PC-3 (cell line): ENCODE data around the gene PPM1L. TPM values are rescaled to one million over a fixed set of nuclear protein-coding genes. Genes with fewer than 3 reads are reported as not detected.

ENCODE experiments used
- ATAC-seq: fragments of 200-7000 bp; cut with Tn5 transposase; 2 replicates; pipeline ENCODE4 v1.9.1; 2020; ENCODE audit warnings: mild to moderate bottlenecking, moderate library complexity
- BruUV-seq: library from RNA; stranded (reverse); fragments of 400-500 nt; replicated peaks from 2 replicates; lab custom pipeline; 2021; lab: Mats Ljungman, UMichigan
- CTCF ChIA-PET: fragments of 300-600 bp; sonication (Branson Sonifier 250); formaldehyde crosslinking; loops from one replicate; lab custom pipeline; 2022; ENCODE audit warnings: antibody characterized with exemption; lab: Charles Lee
- POLR2A ChIA-PET: fragments of 300-600 bp; sonication (Branson Sonifier 250); formaldehyde crosslinking; loops from one replicate; lab custom pipeline; 2022; ENCODE audit warnings: antibody characterized with exemption; ENCODE audit not compliant: unreplicated experiment; lab: Charles Lee
- DNase-seq: peaks from one replicate; pipeline ENCODE4 v3.0.0-alpha.2; 2015
- H2AFZ ChIP-seq: fragments of 300-600 bp; sonication (generic); 2 replicates; pipeline ENCODE4 v1.6.0; 2016; ENCODE audit warnings: antibody characterized with exemption, low read length
- H3F3A ChIP-seq: fragments of 300-600 bp; sonication (generic); one replicate; pipeline ENCODE4 v1.6.0; 2017; ENCODE audit warnings: antibody characterized with exemption, low read length, control low read depth, mild to moderate bottlenecking; ENCODE audit not compliant: unreplicated experiment
- H3K27ac ChIP-seq: fragments of 300-600 bp; sonication (generic); 2 replicates; pipeline ENCODE4 v1.5.1; 2016; ENCODE audit warnings: mild to moderate bottlenecking, low read length
- H3K27me3 ChIP-seq: fragments of 300-600 bp; sonication (generic); 2 replicates; pipeline ENCODE4 v1.6.1; 2016; ENCODE audit warnings: low read length, mixed read lengths
- H3K36me3 ChIP-seq: fragments of 300-600 bp; sonication (generic); 2 replicates; pipeline ENCODE4 v1.6.1; 2016; ENCODE audit warnings: low read depth, mixed run types, low read length, mixed read lengths
- H3K4me1 ChIP-seq: fragments of 300-600 bp; sonication (generic); 2 replicates; pipeline ENCODE4 v1.5.1; 2016; ENCODE audit warnings: low read length; ENCODE audit not compliant: insufficient read depth
- H3K4me2 ChIP-seq: fragments of 300-600 bp; sonication (generic); 2 replicates; pipeline ENCODE4 v1.6.0; 2016; ENCODE audit warnings: low read length
- H3K4me3 ChIP-seq: fragments of 300-600 bp; sonication (generic); 2 replicates; pipeline ENCODE4 v1.5.1; 2016; ENCODE audit warnings: mild to moderate bottlenecking, low read length, mixed read lengths
- H3K79me2 ChIP-seq: fragments of 300-600 bp; sonication (generic); 2 replicates; pipeline ENCODE4 v1.6.1; 2017; ENCODE audit warnings: low read length, mixed read lengths
- H3K9ac ChIP-seq: fragments of 300-600 bp; sonication (generic); 2 replicates; pipeline ENCODE4 v1.6.0; 2016; ENCODE audit warnings: mild to moderate bottlenecking, low read length
- H3K9me2 ChIP-seq: fragments of 300-600 bp; sonication (generic); replicated peaks from 2 replicates; pipeline ENCODE4 v1.6.1; 2016; ENCODE audit warnings: mixed run types, low read length, mixed read lengths
- H3K9me3 ChIP-seq: fragments of 300-600 bp; sonication (generic); 2 replicates; pipeline ENCODE4 v1.6.1; 2016; ENCODE audit warnings: low read length, mixed read lengths
- H4K20me1 ChIP-seq: fragments of 300-600 bp; sonication (generic); 2 replicates; pipeline ENCODE4 v1.6.1; 2016; ENCODE audit warnings: low read length, mixed read lengths
- EZH2 ChIP-seq: fragments of 300-600 bp; sonication (generic); IDR thresholded peaks from one replicate; pipeline ENCODE4 v1.6.1; 2017; ENCODE audit warnings: antibody characterized with exemption, mild to moderate bottlenecking, low read length; ENCODE audit not compliant: unreplicated experiment
- EZH2phosphoT487 ChIP-seq: fragments of 300-600 bp; sonication (generic); IDR thresholded peaks from 2 replicates; pipeline ENCODE4 v1.6.1; 2018; ENCODE audit warnings: mild to moderate bottlenecking, antibody characterized with exemption, low read length, borderline replicate concordance
- intact Hi-C: fragments of 100-400 bp; cut with micrococcal nuclease; formaldehyde crosslinking; loops from 2 replicates; pipeline ENCODE4 v1.9.0; 2023
- total RNA-seq: library from RNA; depleted of rRNA; stranded (reverse); fragments of >200 nt; gene quantifications from 2 replicates; pipeline ENCODE4 v1.2.3, GENCODE V29; 2014
- TF ChIP-seq, protein P1 (sequence below): fragments of 300-600 bp; sonication (generic); conservative IDR thresholded peaks from 2 replicates; pipeline ENCODE4 v1.5.1; 2017; ENCODE audit warnings: antibody characterized with exemption, low read depth, mild to moderate bottlenecking, low read length

Gene PPM1L
- total RNA-seq, 1 experiment from 2014 or later, result 7.0 TPM

DNA sequence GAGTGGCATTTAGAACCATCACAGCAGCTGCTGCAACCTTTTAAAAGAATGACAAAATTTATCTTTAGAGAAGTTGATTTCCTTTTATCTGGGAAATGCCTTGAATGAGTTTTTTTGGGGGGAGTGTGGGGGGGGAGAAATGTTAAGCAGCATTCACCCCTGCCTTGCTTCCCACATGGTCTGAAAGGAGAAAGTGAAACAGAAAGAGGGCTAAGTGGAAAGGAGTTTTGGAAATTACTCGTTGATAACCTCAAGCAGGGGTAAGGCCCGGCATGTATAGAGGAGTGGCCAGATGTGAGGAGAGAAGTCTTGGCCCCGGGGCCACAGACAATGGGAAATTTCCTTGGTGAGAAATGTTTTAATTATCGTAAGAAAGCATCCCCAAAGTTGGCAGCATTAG, 325.6 kb downstream of the PPM1L start:
- DNase-seq (no peak), ATAC-seq (no peak)
- no peaks in the 10 kb centered on the region for H3F3A ChIP-seq
- H3K9ac ChIP-seq, result no peak overlapping the region
- intact Hi-C loops, result no loop called here
- no peak overlapping the region for H3K4me3 ChIP-seq
- no peak overlapping the region for H3K4me2 ChIP-seq
- no peaks in the 10 kb centered on the region for H3K9me3 ChIP-seq
- CTCF ChIA-PET, result no interaction called here
- no peak overlapping the region for H2AFZ ChIP-seq
- no peaks in the 10 kb centered on the region for H3K9me2 ChIP-seq
- POLR2A ChIA-PET, result no interaction called here
- H3K79me2 ChIP-seq, result no peaks in the 10 kb centered on the region
- H3K36me3 ChIP-seq, result peaks cover 41% of the 10 kb centered on the region
- H4K20me1 ChIP-seq, result no peaks in the 10 kb centered on the region
- peaks cover 10% of the 10 kb centered on the region; the same call in 1 of the 2 replicates for H3K4me1 ChIP-seq
- no peak overlapping the region for H3K27ac ChIP-seq
- H3K27me3 ChIP-seq, result no peaks in the 10 kb centered on the region
- BruUV-seq, result no TSS peak
- no peak for TF ChIP-seq EZH2phosphoT487
- TF ChIP-seq, protein P1, sequence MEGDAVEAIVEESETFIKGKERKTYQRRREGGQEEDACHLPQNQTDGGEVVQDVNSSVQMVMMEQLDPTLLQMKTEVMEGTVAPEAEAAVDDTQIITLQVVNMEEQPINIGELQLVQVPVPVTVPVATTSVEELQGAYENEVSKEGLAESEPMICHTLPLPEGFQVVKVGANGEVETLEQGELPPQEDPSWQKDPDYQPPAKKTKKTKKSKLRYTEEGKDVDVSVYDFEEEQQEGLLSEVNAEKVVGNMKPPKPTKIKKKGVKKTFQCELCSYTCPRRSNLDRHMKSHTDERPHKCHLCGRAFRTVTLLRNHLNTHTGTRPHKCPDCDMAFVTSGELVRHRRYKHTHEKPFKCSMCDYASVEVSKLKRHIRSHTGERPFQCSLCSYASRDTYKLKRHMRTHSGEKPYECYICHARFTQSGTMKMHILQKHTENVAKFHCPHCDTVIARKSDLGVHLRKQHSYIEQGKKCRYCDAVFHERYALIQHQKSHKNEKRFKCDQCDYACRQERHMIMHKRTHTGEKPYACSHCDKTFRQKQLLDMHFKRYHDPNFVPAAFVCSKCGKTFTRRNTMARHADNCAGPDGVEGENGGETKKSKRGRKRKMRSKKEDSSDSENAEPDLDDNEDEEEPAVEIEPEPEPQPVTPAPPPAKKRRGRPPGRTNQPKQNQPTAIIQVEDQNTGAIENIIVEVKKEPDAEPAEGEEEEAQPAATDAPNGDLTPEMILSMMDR, result no peak
- no peak for TF ChIP-seq EZH2

DNA sequence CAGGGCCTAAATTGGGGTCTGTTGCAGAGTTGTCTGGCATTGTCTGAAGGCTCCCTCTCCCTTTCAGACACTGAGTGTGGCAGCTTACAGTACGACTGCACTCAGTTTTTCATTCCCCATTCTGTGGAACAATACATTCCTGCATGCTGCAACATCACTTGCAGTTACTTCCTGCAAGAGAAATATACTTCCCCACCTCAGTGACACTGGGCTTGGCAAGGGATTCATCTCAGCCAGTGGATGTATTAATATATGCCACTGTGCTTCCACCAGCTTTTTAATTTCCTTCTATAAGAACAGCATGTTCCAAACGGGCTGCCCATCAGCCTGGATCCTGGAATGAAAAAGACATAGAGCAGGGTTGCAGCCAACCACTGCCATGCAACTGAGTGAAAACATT, 326.0 kb downstream of the PPM1L start:
- peaks cover 44% of the 10 kb centered on the region for H3K36me3 ChIP-seq
- CTCF ChIA-PET, result no interaction called here
- POLR2A ChIA-PET, result no interaction called here

DNA sequence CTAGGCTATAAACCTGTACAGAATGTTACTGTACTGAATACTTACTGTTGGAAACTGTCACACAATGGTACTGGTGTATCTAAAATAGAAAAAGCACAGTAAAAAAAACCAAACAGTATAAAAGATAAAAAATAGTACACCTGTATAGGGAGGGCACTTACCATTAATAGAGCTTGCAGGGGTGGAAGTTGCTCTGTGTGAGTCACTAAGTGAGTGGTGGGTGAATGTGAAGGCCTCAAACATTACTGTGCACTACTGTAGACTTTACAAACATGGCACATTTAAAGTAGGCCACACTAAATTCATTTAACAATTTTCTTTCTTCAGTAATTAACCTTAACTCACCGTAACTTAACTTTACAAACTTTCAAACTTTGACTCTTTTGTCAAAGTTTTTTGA, 327.1 kb downstream of the PPM1L start:
- Histone ChIP-seq H3K27me3 (no peaks in the 10 kb centered on the region), H3K9ac (no peak overlapping the region), H3K4me3 (no peak overlapping the region), H3K36me3 (peaks cover 55% of the 10 kb centered on the region), H3K4me2 (no peak overlapping the region), H3K4me1 (peaks cover 10% of the 10 kb centered on the region; the same call in 1 of the 2 replicates), H3K79me2 (no peaks in the 10 kb centered on the region), H3K27ac (peak overlapping the region; percentile 5; the same call in 1 of the 2 replicates), H3F3A (no peaks in the 10 kb centered on the region), H2AFZ (no peak overlapping the region), H4K20me1 (no peaks in the 10 kb centered on the region), H3K9me2 (no peaks in the 10 kb centered on the region), H3K9me3 (no peaks in the 10 kb centered on the region)
- POLR2A ChIA-PET, result no interaction called here
- CTCF ChIA-PET, result interaction anchor here (1.4 kb wide), 1 partner anchor 13 kb away, joined by 3 read pairs; no protein-coding TSS in a partner anchor
- intact Hi-C loops, result no loop called here
- TF ChIP-seq, protein P1, result no peak
- no peak for TF ChIP-seq EZH2phosphoT487
- TF ChIP-seq EZH2, result no peak
- DNase-seq, result no peak
- no TSS peak for BruUV-seq
- ATAC-seq, result peak; percentile 60

More for the DNA sequence above, 326.0 kb downstream of the PPM1L start:
- no peak for DNase-seq
- TF ChIP-seq, protein P1, result no peak
- TF ChIP-seq EZH2 (no peak), EZH2phosphoT487 (no peak)
- Histone ChIP-seq H3K9me3 (no peaks in the 10 kb centered on the region), H2AFZ (no peak overlapping the region), H3K79me2 (no peaks in the 10 kb centered on the region), H3K4me3 (no peak overlapping the region), H3K27ac (no peak overlapping the region), H3F3A (no peaks in the 10 kb centered on the region), H3K4me1 (peaks cover 10% of the 10 kb centered on the region; the same call in 1 of the 2 replicates), H3K9ac (no peak overlapping the region), H3K9me2 (no peaks in the 10 kb centered on the region), H3K27me3 (no peaks in the 10 kb centered on the region), H4K20me1 (no peaks in the 10 kb centered on the region), H3K4me2 (no peak overlapping the region)
- no TSS peak for BruUV-seq
- no peak for ATAC-seq
- intact Hi-C loops, result no loop called here
